IMR-90 (cell line): ENCODE data around the gene ARHGAP23. TPM values are rescaled to one million over a fixed set of nuclear protein-coding genes. Genes with fewer than 3 reads are reported as not detected.

Experiments
- ATAC-seq: fragments of 200-7000 bp; cut with Tn5 transposase; 2 replicates; pipeline ENCODE4 v1.9.1; 2020; ENCODE audit warnings: low read depth, mild to moderate bottlenecking, moderate library complexity
- BruUV-seq: library from RNA; stranded (reverse); fragments of 400-500 nt; replicated peaks from 2 replicates; lab custom pipeline; 2021; lab: Mats Ljungman, UMichigan
- CTCF ChIA-PET: fragments of 300-600 bp; formaldehyde crosslinking; extraction: SDS; loops from one replicate; lab custom pipeline; 2021; ENCODE audit warnings: antibody characterized with exemption; lab: Yijun Ruan, JAX
- POLR2A ChIA-PET: fragments of 300-600 bp; sonication (Branson Sonifier 250); formaldehyde crosslinking; loops from one replicate; lab custom pipeline; 2022; ENCODE audit warnings: antibody characterized with exemption; ENCODE audit not compliant: unreplicated experiment; lab: Charles Lee
- DNase-seq: peaks from one replicate; pipeline ENCODE4 v3.0.0; 2013
- H2AFZ ChIP-seq: replicated peaks from 2 replicates; pipeline ENCODE3; 2013; ENCODE audit warnings: low read length, mild to moderate bottlenecking; ENCODE audit not compliant: poor library complexity
- H2AK5ac ChIP-seq: 2 replicates; pipeline ENCODE4 v1.6.1; 2013; ENCODE audit warnings: low read depth, low read length, inconsistent platforms
- H2AK9ac ChIP-seq: replicated peaks from 2 replicates; pipeline ENCODE3; 2013; ENCODE audit warnings: mild to moderate bottlenecking, low read depth, low read length, moderate library complexity; ENCODE audit not compliant: poor library complexity
- H2BK120ac ChIP-seq: 2 replicates; pipeline ENCODE4 v1.6.1; 2013; ENCODE audit warnings: low read depth, low read length, inconsistent platforms
- H2BK15ac ChIP-seq: 3 replicates; pipeline ENCODE4 v1.6.1; 2013; ENCODE audit warnings: low read depth, low read length, inconsistent platforms
- H2BK20ac ChIP-seq: 2 replicates; pipeline ENCODE4 v1.6.1; 2013; ENCODE audit warnings: low read depth, mild to moderate bottlenecking, inconsistent platforms, low read length, moderate library complexity
- H2BK5ac ChIP-seq: 2 replicates; pipeline ENCODE4 v1.6.1; 2013; ENCODE audit warnings: mild to moderate bottlenecking, low read depth, low read length, inconsistent platforms; ENCODE audit not compliant: poor library complexity, severe bottlenecking
- H3K14ac ChIP-seq: replicated peaks from 2 replicates; pipeline ENCODE4 v1.6.1; 2013; ENCODE audit warnings: low read depth, low read length, inconsistent platforms
- H3K18ac ChIP-seq: 2 replicates; pipeline ENCODE4 v1.6.1; 2013; ENCODE audit warnings: low read depth, low read length, control low read depth
- H3K23ac ChIP-seq: 2 replicates; pipeline ENCODE4 v1.6.1; 2013; ENCODE audit warnings: low read depth, low read length, inconsistent platforms
- H3K27ac ChIP-seq: 2 replicates; pipeline ENCODE4 v1.5.1; 2013; ENCODE audit warnings: mild to moderate bottlenecking, control low read depth, low read length; ENCODE audit not compliant: insufficient read depth
- H3K27me3 ChIP-seq: 2 replicates; pipeline ENCODE4 v1.6.1; 2013; ENCODE audit warnings: low read length; ENCODE audit not compliant: control insufficient read depth, insufficient read depth
- H3K36me3 ChIP-seq: 2 replicates; pipeline ENCODE4 v1.6.1; 2013; ENCODE audit warnings: low read length, mixed read lengths; ENCODE audit not compliant: control insufficient read depth, insufficient read depth
- H3K4ac ChIP-seq: 2 replicates; pipeline ENCODE4 v1.6.1; 2013; ENCODE audit warnings: low read depth, low read length, inconsistent platforms
- H3K4me1 ChIP-seq: 2 replicates; pipeline ENCODE4 v1.6.1; 2013; ENCODE audit warnings: low read length, mixed read lengths; ENCODE audit not compliant: control insufficient read depth, insufficient read depth
- H3K4me2 ChIP-seq: 2 replicates; pipeline ENCODE4 v1.6.1; 2013; ENCODE audit warnings: low read depth, mild to moderate bottlenecking, control low read depth, low read length, moderate library complexity
- H3K4me3 ChIP-seq: 2 replicates; pipeline ENCODE4 v1.5.1; 2013; ENCODE audit warnings: low read depth, mild to moderate bottlenecking, control low read depth, low read length, moderate library complexity; ENCODE audit not compliant: insufficient read depth
- H3K56ac ChIP-seq: 2 replicates; pipeline ENCODE4 v1.6.1; 2013; ENCODE audit warnings: low read length, inconsistent platforms; ENCODE audit not compliant: insufficient read depth; ENCODE audit errors: extremely low read depth
- H3K79me1 ChIP-seq, 2 experiments: 2 replicates each; pipeline ENCODE4 v1.6.1; 2013; ENCODE audit warnings: low read length in 2 of 2, inconsistent platforms in 1 of 2, low read depth in 1 of 2
- H3K9ac ChIP-seq: 2 replicates; pipeline ENCODE4 v1.6.1; 2013; ENCODE audit warnings: low read depth, low read length, control low read depth
- H3K9me1 ChIP-seq: 2 replicates; pipeline ENCODE4 v1.6.1; 2013; ENCODE audit warnings: low read length, inconsistent platforms; ENCODE audit not compliant: insufficient read depth
- H3K9me3 ChIP-seq: 2 replicates; pipeline ENCODE4 v1.6.1; 2013; ENCODE audit warnings: low read length; ENCODE audit not compliant: control insufficient read depth, insufficient read depth
- H4K20me1 ChIP-seq: 2 replicates; pipeline ENCODE4 v1.6.1; 2013; ENCODE audit warnings: low read length, inconsistent platforms; ENCODE audit not compliant: insufficient read depth
- H4K5ac ChIP-seq: 2 replicates; pipeline ENCODE4 v1.6.1; 2013; ENCODE audit warnings: mild to moderate bottlenecking, low read depth, low read length, control low read depth
- H4K8ac ChIP-seq, 2 experiments: 2 replicates each; pipeline ENCODE4 v1.6.1; 2013; ENCODE audit warnings: low read depth in 2 of 2, low read length in 2 of 2, control low read depth in 1 of 2, inconsistent platforms in 1 of 2
- H4K91ac ChIP-seq: 2 replicates; pipeline ENCODE4 v1.6.1; 2013; ENCODE audit warnings: low read depth, low read length, inconsistent platforms; ENCODE audit not compliant: insufficient read depth
- BHLHE40 ChIP-seq: fragments of 150-350 bp; IDR thresholded peaks from 2 replicates; pipeline ENCODE4 v1.6.1; 2016; ENCODE audit warnings: mild to moderate bottlenecking, low read depth, low read length
- CEBPB ChIP-seq: IDR thresholded peaks from 2 replicates; pipeline ENCODE4 v1.6.1; 2012; ENCODE audit warnings: low read depth, low read length, improper control_type of control experiment
- CHD1 ChIP-seq: IDR thresholded peaks from 2 replicates; pipeline ENCODE4 v1.6.1; 2012; ENCODE audit warnings: low read depth, low read length, improper control_type of control experiment
- ELK1 ChIP-seq: fragments of 150-350 bp; IDR thresholded peaks from 2 replicates; pipeline ENCODE4 v1.6.1; 2016; ENCODE audit warnings: low read depth, mild to moderate bottlenecking, low read length, moderate library complexity, borderline replicate concordance
- FOS ChIP-seq: fragments of 150-350 bp; IDR thresholded peaks from 2 replicates; pipeline ENCODE4 v1.6.1; 2016; ENCODE audit warnings: low read depth, low read length
- MAFK ChIP-seq: IDR thresholded peaks from 2 replicates; pipeline ENCODE4 v1.6.1; 2012; ENCODE audit warnings: low read depth, low read length, improper control_type of control experiment
- MAZ ChIP-seq: IDR thresholded peaks from 2 replicates; pipeline ENCODE4 v1.6.1; 2012; ENCODE audit warnings: low read depth, mild to moderate bottlenecking, low read length, improper control_type of control experiment, moderate library complexity, borderline replicate concordance
- MXI1 ChIP-seq: IDR thresholded peaks from 2 replicates; pipeline ENCODE4 v1.6.1; 2012; ENCODE audit warnings: low read depth, mild to moderate bottlenecking, low read length, moderate library complexity, borderline replicate concordance
- NFE2L2 ChIP-seq: fragments of 150-350 bp; IDR thresholded peaks from 2 replicates; pipeline ENCODE4 v1.6.1; 2016; ENCODE audit warnings: low read depth, mild to moderate bottlenecking, low read length
- POLR2A ChIP-seq: IDR thresholded peaks from 2 replicates; pipeline ENCODE4 v1.6.1; 2012; ENCODE audit warnings: mild to moderate bottlenecking, low read depth, low read length
- RAD21 ChIP-seq: IDR thresholded peaks from 2 replicates; pipeline ENCODE4 v1.6.1; 2012; ENCODE audit warnings: low read length, improper control_type of control experiment
- RCOR1 ChIP-seq: IDR thresholded peaks from 2 replicates; pipeline ENCODE4 v1.6.1; 2012; ENCODE audit warnings: mild to moderate bottlenecking, low read length, improper control_type of control experiment; ENCODE audit not compliant: insufficient replicate concordance
- RFX5 ChIP-seq: IDR thresholded peaks from 2 replicates; pipeline ENCODE4 v1.8.0; 2012; ENCODE audit warnings: low read depth, mild to moderate bottlenecking, low read length, moderate library complexity
- SMC3 ChIP-seq: fragments of 150-350 bp; IDR thresholded peaks from 2 replicates; pipeline ENCODE4 v1.6.1; 2016; ENCODE audit warnings: low read depth, mild to moderate bottlenecking, antibody characterized with exemption, low read length, moderate library complexity
- WGBS, 2 experiments: methylation state at CpG; one replicate each; pipeline versions ENCODE4 v1.1.5 to v1.1.7; 2013; ENCODE audit warnings: missing lambda C conversion rate in 2 of 2; ENCODE audit not compliant: insufficient read length in 1 of 2; ENCODE audit errors: extremely low coverage in 2 of 2; 5-methylcytosine and 5-hydroxymethylcytosine counted together
- dilution Hi-C: fragments of 300-500 bp; cut with HindIII; formaldehyde crosslinking; loops from one replicate; pipeline ENCODE4 v1.14.3; 2018; ENCODE audit warnings: low sequenced_read_pairs; ENCODE audit not compliant: unreplicated experiment
- in situ Hi-C: fragments of 300-500 bp; cut with MboI; formaldehyde crosslinking; loops from 3 replicates; pipeline ENCODE4 v1.14.3; 2019; ENCODE audit warnings: low sequenced_read_pairs, inconsistent platforms, mixed read lengths
- intact Hi-C: fragments of 100-400 bp; cut with micrococcal nuclease; formaldehyde crosslinking; loops from 2 replicates; pipeline ENCODE4 v1.10.0; 2022
- polyA plus RNA-seq, 3 experiments: library from polyadenylated mRNA; depleted of rRNA; stranded (reverse); fragments of >200 nt; gene quantifications; 2 replicates each; pipeline ENCODE4 v1.2.3, GENCODE V29; 2012; ENCODE audit warnings: low replicate concordance in 1 of 3
- total RNA-seq: library from RNA; depleted of rRNA; stranded (reverse); fragments of >200 nt; gene quantifications from 2 replicates; pipeline ENCODE4 v1.2.3, GENCODE V29; 2012
- TF ChIP-seq, protein P1 (sequence below): fragments of 150-350 bp; IDR thresholded peaks from 2 replicates; pipeline ENCODE4 v1.6.1; 2017; ENCODE audit warnings: mild to moderate bottlenecking, antibody characterized with exemption, low read length, low read depth
- TF ChIP-seq, protein P2 (sequence below): conservative IDR thresholded peaks from 2 replicates; pipeline ENCODE4 v1.5.1; 2012; ENCODE audit warnings: mild to moderate bottlenecking, low read depth, low read length, improper control_type of control experiment

ARHGAP23 gene
- total and polyA plus RNA-seq, 2 of the 4 experiments (the other 2 are of a cell fraction), result 9.3 to 43.3 TPM

- H2AK5ac ChIP-seq, result no peak overlapping the region
- H3K36me3 ChIP-seq, result peaks cover 42% of the 10 kb centered on the region
- no peak overlapping the region for H2BK120ac ChIP-seq
- WGBS, 2 experiments, result 78% methylated on average over 1 of the region's 4 CpGs; no CpG with 5 or more reads in 1 of the 2 experiments
- H3K79me1 ChIP-seq, result peaks cover 0 to 3% of the 10 kb centered on the region in 2 experiments; a peak in 1 of 4 replicates
- no peak overlapping the region for H4K91ac ChIP-seq
- TF ChIP-seq SMC3 (no peak), CHD1 (no peak), RAD21 (no peak), MAFK (no peak), FOS (no peak), ELK1 (no peak), NFE2L2 (no peak), BHLHE40 (no peak), POLR2A (no peak), MXI1 (no peak), RFX5 (no peak), MAZ (no peak), CEBPB (no peak), RCOR1 (no peak)
- TF ChIP-seq, protein P1, sequence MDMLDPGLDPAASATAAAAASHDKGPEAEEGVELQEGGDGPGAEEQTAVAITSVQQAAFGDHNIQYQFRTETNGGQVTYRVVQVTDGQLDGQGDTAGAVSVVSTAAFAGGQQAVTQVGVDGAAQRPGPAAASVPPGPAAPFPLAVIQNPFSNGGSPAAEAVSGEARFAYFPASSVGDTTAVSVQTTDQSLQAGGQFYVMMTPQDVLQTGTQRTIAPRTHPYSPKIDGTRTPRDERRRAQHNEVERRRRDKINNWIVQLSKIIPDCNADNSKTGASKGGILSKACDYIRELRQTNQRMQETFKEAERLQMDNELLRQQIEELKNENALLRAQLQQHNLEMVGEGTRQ, result no peak
- TF ChIP-seq, protein P2, sequence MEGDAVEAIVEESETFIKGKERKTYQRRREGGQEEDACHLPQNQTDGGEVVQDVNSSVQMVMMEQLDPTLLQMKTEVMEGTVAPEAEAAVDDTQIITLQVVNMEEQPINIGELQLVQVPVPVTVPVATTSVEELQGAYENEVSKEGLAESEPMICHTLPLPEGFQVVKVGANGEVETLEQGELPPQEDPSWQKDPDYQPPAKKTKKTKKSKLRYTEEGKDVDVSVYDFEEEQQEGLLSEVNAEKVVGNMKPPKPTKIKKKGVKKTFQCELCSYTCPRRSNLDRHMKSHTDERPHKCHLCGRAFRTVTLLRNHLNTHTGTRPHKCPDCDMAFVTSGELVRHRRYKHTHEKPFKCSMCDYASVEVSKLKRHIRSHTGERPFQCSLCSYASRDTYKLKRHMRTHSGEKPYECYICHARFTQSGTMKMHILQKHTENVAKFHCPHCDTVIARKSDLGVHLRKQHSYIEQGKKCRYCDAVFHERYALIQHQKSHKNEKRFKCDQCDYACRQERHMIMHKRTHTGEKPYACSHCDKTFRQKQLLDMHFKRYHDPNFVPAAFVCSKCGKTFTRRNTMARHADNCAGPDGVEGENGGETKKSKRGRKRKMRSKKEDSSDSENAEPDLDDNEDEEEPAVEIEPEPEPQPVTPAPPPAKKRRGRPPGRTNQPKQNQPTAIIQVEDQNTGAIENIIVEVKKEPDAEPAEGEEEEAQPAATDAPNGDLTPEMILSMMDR, result no peak
- no peak overlapping the region for H2AFZ ChIP-seq
- intact Hi-C loops, result no loop called here
- dilution Hi-C loops, result no loop called here
- H4K20me1 ChIP-seq, result no peaks in the 10 kb centered on the region
- BruUV-seq, result no TSS peak
- H3K4ac ChIP-seq, result no peak overlapping the region
- no peak overlapping the region for H3K18ac ChIP-seq
- H3K27me3 ChIP-seq, result no peaks in the 10 kb centered on the region
- H3K4me1 ChIP-seq, result peaks cover 1% of the 10 kb centered on the region; the same call in 1 of the 2 replicates
- no peaks in the 10 kb centered on the region for H3K9me3 ChIP-seq
- no peak overlapping the region for H2BK20ac ChIP-seq
- H3K27ac ChIP-seq, result no peak overlapping the region
- H2BK15ac ChIP-seq, result no peak overlapping the region
- peaks cover 8% of the 10 kb centered on the region for H3K9me1 ChIP-seq
- in situ Hi-C loops, result loop anchor here (5.0 kb wide), 1 partner anchor 44 kb away; no protein-coding TSS in a partner anchor
- no peak overlapping the region for H2AK9ac ChIP-seq
- H3K14ac ChIP-seq, result no peak overlapping the region
- H4K5ac ChIP-seq, result no peak overlapping the region
- H3K4me2 ChIP-seq, result no peak overlapping the region
- H4K8ac ChIP-seq, result no peak overlapping the region
- no peak overlapping the region for H3K4me3 ChIP-seq
- POLR2A ChIA-PET, result no interaction called here
- H3K56ac ChIP-seq, result no peak overlapping the region
- CTCF ChIA-PET, result no interaction called here
- no peak for DNase-seq
- H3K9ac ChIP-seq, result no peak overlapping the region
- H3K23ac ChIP-seq, result no peak overlapping the region
- ATAC-seq, result no peak
- H2BK5ac ChIP-seq, result no peak overlapping the region
Observed at GRCh38 chr17:38401459-38401858, 26.8 kb upstream of the ARHGAP23 start.
